Skin epidermis (tissue), 12 donors: ENCODE results near the gene TMTC2.

Experiments
- H3K27ac ChIP-seq, 21 experiments: fragments of 200-600 bp; sonication (generic) in 11 of 21; one replicate each; pipeline ENCODE4 v1.5.0; 2020; ENCODE audit warnings: mild to moderate bottlenecking in 3 of 21, inconsistent platforms in 2 of 21, moderate library complexity in 2 of 21
- H3K4me3 ChIP-seq, 7 experiments: fragments of 200-600 bp; sonication (generic) in 2 of 7; one replicate each; pipeline ENCODE4 v1.5.0; 2020; ENCODE audit warnings: inconsistent platforms in 2 of 7, mild to moderate bottlenecking in 2 of 7, moderate library complexity in 1 of 7

The TMTC2 gene

DNA sequence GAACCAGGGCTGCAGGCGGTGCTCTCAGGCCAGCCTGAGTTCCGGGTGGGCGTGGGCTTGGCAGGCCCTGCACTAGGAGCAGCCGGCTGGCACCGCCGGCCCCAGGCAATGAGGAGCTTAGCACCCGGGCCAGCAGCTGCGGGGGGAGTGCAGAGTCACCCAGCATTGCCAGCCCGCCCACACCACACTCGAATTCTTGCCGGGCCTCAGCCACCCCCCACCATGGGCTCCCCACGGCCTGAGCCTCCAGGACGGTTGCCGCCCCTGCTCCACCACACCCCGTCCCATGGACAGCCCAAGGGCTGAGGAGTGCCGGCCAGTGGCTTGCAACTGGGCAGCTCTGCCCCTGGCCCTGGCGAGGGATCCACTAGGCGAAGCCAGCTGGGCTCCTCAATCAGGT, 453.4 kb downstream of the TMTC2 start:
- no peak overlapping the region for H3K4me3 ChIP-seq
- no peak overlapping the region for H3K27ac ChIP-seq

DNA sequence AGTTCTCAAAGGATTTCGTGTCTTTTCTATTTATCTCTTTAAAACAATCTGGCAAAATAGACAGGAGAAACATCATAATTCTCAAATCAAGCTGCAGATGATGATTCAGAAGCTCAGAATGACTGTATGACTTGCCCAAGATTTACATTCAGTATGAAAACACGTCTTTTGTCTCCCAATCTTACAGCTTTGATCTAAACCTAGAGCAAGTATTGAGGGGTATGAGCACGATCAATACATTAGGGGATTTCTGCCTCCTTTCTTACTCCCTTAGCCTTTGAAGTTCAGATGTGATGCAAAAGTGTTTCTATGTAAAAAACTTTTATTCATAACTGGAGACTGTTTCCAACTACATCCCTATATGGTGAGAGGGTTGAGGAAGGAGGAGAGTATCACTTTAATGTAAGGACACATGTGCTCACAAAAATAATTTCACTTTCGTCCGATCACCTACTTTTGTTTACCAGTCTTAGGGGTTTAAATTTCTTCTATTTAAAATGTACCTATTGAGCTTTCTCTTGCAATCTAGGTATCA, 454.8 kb downstream of the TMTC2 start:
- Histone ChIP-seq H3K4me3 (no peak overlapping the region), H3K27ac (no peak overlapping the region)

DNA sequence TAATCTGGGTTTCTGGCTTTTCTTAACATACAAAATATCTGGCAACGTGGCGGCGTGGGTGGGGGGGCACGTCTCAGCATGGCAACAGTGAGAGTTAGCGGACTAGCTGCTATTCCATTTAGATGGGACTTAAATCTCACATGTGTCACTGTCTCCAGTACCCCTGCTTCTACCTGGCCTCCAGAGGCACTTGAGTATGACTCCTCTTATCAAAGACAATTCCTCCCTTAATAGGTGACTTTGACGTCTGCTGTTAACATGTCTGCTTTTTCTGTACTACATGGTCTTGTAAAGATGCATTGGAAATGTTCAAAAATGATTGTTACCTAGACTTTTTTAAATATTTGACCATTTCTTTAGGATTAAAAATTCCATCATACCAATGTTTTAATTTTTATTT, 456.2 kb downstream of the TMTC2 start:
- H3K27ac ChIP-seq = no peak overlapping the region

DNA sequence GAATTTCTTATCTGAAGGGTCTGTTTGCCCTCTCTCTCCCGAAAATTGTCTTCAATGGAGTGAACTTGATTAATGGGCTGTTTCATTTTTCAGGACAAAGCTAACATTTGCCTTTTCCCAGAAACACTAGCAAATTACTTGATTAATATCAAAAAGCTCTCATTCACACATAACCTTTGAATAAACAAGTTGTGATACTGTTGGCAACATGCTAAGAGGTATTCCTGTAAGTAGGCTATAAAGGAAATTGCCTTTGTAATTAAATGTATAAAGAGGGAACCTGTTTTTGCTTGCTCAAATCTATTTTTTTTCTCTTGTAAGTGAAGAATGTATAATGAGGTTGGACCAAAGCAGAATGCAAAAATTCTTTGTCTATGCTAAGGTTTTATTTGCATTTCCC, 457.2 kb downstream of the TMTC2 start:
- no peak overlapping the region for H3K4me3 ChIP-seq
- H3K27ac ChIP-seq = no peak overlapping the region

More for the DNA sequence above, 456.2 kb downstream of the TMTC2 start:
- no peak overlapping the region for H3K4me3 ChIP-seq

DNA sequence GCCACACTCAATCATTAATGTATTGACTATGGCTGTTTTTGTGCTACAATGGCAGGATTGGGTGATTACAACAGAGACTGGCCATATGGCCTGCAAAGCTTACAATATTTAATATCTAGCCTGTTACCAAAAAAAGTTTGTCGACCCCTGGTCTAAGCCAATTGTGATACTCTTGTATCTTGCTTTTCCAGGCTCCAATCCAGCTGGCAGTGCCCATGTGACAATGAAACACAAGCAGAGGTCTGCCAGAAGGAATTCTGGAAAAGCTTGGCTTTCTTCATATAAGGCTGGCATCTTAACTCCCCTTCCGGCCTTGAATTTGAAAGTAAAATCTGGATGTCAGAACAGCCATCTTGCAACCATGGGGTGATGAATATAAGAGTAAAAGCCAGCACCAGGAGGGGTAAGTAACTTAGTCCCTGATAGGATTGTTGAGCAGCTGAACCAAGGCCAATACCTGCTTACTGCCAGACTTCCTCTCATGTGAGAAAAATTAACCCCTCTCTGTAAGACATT, 458.7 kb downstream of the TMTC2 start:
- no peak overlapping the region for H3K27ac ChIP-seq
- H3K4me3 ChIP-seq = no peak overlapping the region

DNA sequence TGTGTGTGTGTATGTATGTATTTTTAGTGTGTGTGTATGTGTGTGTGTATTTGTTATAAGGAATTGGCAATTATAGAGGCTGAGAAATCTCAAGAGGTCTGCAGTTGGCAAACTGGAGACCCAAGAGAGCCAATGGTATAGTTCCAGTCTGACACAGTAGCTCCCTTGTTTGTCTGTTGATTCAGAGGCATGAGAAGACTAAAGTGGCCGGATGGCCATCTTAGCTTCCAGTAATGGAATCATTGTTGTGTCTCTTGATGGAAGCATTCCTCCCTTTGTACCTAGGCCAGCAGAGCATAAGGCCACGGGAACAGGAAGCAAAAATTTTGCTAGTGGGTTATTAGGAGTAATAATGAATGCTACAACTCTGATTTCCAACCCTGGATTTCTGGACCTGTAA, 460.6 kb downstream of the TMTC2 start:
- H3K27ac ChIP-seq = no peak overlapping the region
- no peak overlapping the region for H3K4me3 ChIP-seq

DNA sequence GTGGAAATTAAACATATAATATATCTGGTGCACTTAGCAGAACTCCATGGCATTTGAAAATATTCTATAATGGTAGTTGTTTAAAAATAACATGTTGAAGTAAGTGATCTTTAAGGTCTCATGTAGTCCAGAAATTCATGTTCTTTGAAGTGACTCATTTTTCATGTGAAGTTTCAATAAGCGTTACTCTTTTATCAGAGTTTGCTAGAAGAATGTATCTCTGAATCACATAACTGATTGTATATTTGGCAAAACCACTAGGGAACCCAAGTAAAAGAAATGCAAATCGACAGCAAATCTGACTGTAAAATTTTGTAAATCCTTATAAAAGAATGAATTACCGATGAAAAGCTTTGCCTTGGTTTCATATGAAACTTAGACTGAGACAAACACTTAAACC, 463.3 kb downstream of the TMTC2 start:
- Histone ChIP-seq H3K27ac (no peak overlapping the region), H3K4me3 (no peak overlapping the region)

DNA sequence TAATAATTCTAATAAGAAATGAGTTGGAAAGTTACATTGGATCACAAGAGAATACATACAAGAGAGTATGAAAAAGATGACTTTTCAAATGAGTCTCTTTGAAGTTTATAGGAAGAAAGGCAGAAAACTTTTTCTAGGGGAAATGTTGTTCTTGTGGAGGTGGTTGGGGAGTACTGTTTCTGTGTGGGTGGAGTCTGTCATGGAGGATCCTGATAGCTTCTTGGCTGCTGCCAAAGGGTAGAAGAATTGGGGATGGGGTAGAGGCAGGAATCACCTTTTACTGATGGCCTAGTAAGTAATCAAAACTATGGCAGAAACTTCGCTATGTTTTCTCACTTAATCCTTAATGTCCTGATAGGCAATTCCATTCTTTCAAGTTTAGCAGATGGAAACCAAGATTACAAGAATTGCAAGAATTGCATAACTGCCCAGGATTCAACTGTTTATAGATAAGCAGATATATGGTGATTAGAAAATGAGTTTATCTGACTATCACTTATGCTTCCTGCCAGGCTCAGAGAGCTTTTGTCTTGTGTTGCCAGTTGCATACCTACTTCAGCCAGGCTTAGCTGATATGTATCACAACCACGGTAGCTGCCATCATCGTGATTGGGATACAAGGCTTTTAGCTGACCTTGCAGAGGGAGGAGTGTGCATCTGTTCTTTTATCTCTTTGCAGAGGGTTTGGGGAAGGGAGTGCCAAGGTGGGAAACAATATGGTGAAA, 463.9 kb downstream of the TMTC2 start:
- H3K27ac ChIP-seq = no peak overlapping the region
- no peak overlapping the region for H3K4me3 ChIP-seq

DNA sequence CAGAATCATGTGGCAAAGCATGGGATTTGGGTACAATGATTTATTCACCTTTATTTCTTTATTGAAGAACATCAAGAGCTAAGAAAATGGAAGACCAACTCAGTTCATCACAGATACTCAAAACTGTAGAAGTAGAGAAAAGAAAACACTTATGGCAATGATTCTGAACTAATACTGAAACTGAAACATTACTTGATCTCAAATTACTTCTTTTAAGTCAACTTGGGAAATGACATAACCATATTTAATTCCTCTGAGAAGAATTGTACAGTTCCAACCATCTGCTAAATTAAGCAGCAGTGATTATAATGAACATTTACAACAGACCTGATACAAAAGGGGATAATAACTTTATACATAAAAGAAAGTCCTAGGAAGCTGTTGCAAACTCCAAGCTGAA, 466.5 kb downstream of the TMTC2 start:
- Histone ChIP-seq H3K27ac (no peak overlapping the region), H3K4me3 (no peak overlapping the region)

DNA sequence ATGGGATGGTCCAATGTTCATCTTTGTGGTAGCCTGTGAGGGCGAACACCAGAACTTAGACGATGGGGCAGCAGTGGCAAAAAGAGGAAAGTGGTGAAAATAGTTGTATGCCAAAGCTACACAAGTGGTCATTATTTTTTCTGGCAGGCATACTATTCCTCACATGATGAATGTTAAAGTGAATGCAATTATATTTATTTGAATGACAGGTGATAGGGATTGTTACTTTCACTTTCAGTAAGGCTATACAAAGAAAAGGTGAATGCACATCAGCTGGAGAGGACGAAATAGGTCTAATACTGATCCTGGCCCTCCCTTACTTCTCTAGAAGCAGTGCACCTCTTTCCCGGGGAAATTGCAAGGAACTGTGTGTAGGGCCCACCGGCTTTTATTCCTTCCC, 470.1 kb downstream of the TMTC2 start:
- Histone ChIP-seq H3K4me3 (no peak overlapping the region), H3K27ac (no peak overlapping the region)

DNA sequence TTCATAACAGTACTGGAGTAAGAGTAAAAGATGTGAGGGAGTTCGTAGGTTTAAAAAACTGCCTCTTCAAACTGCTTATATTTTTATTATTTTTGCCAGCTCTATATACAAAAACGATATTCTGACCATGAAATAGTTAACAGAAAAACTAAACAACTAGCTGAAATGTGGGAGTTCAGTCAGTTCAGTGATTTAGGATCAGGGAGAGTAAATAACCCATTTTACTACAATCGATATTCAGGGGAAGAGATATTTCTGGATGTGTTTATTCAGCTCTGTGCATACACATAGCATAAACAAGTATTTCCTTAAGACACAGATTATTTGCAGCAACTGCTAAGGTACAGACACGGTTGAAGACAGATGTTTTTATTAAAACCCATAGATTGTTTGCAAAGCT, 470.9 kb downstream of the TMTC2 start:
- Histone ChIP-seq H3K27ac (no peak overlapping the region), H3K4me3 (no peak overlapping the region)

DNA sequence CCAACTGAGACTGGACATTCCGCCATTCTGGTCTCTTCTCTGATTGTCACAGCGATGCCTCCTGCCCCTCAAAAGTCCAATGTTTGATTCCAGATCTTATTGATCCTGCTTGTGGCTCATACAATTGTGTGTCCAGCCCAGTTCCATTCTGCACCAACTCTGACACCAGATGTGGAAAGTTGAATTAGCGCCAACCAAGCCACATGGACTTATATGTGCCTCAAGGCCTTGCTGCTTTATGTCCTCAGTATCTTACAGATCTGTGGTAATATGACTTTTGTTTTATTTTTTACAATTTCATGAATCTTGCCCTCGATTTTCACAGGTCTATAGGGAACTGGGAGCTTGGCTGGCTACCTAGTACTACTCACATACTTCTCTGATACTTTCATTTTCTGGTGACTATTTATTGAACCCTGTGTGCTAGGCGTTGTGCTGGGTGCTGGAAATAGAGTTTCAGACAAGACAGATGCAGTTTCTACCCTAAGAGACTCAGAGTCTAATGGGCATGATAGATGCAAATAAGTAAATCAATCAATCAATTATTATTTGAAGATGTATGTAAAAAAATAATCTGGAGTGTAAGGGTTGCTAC, 472.0 kb downstream of the TMTC2 start:
- Histone ChIP-seq H3K4me3 (no peak overlapping the region), H3K27ac (no peak overlapping the region)

DNA sequence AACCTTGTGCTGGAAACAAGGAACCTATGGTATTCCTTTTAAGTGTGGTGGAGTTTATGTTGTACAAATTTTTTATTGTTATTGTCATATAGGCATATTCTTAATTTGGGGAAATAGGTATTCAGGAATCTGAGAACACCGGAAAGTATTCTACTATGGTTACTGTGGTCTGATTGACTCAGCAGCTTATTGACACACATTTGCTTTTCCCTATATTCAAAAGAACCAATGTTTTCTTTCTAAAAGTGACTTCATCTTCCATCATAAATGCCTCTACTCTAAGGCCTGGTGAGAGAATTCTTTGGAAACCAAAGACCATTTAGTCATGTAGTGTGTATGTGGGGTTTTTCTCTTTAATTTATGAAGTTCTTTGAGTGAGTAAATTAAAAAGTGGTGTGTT, 474.8 kb downstream of the TMTC2 start:
- Histone ChIP-seq H3K27ac (no peak overlapping the region), H3K4me3 (no peak overlapping the region)

DNA sequence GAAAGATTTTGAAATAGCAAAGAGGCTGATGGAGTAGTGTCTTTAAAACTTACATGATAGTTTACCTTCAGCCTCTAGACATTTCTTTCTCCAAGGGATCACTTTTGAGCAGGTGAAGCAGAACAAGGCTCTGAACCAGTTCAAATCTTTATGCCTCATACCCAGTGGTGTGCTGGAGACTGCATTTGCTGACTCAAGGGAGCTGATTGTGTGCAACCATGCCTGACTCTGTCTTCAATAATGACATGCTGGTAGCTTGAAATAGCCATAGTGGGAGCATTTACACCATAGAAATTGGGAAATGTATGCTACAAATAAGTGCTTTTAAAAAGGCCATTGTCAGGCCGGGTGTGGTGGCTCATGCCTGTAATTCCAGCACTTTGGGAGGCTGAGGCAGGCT, 482.0 kb downstream of the TMTC2 start:
- no peak overlapping the region for H3K4me3 ChIP-seq
- no peak overlapping the region for H3K27ac ChIP-seq

DNA sequence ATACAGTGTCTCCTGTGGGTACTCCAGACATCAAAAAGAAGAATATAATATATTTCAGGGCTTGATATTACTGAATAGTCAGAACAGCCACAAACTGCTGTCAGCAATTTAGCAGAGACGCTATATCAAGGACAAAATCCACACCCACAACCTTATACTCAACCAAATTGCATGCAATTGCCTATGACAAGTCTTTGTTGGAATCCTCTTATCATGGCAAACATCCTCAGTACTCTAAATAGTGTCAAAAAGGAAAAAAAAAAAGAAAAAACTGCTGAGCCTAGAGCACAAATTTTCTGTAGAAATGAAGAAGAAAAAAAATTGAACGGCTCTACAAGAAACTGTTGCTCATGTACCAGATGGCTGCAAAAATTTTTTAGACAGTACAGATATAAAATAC, 485.7 kb downstream of the TMTC2 start:
- Histone ChIP-seq H3K27ac (no peak overlapping the region), H3K4me3 (no peak overlapping the region)

DNA sequence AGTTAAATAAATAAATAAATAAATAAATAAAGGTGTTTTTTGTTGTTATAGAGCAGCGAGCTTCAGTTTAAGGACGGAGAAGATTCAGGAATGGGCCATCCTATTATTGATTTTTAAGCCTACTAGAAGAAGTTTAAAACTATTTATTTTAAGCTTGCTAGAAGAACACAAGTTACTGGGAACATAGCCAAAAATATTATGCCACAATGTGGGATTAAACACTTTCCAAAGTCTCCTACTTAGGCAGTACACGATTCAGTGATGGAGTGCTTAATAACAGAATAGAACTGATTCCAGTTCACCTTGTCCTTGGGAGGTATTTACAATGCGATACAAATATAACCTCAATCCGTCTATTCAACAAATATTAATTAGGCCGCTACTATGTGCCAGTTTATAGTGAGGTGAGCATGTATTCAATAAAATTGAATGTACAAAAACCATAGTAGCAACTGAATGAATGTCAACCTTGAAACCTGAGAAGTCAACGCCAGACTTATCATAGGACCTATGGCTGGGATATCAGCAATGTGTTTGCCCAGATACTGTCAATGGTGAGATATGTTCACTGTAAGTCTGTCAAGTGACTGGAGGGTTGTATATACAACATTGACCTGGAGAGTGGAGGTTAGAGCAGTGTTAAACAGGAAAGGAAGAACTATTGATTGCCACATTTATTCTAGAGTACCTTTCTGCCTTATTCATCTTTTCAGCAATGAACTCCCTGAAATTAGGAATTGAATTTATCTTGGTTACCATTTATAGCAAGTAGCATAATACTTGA, 486.4 kb downstream of the TMTC2 start:
- Histone ChIP-seq H3K27ac (no peak overlapping the region), H3K4me3 (no peak overlapping the region)

DNA sequence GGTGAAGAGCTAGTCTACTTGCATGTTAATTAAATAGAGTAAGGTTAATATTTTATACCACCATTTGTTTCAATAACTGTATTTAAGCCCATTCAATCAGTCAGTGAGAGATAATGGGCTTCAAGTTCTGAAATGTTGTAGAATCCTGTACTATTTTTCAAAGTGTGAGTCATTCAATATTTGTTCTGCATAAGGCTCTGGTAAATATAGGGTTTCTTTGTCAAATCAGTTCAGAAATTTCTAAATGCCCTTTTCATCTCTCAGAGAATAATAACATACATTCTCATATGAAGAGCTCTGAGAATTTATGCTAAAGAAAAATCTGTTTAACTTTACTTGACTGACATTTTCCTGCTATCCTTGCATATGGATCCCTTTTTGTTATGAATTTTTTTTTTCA, 493.3 kb downstream of the TMTC2 start:
- Histone ChIP-seq H3K27ac (no peak overlapping the region), H3K4me3 (no peak overlapping the region)

DNA sequence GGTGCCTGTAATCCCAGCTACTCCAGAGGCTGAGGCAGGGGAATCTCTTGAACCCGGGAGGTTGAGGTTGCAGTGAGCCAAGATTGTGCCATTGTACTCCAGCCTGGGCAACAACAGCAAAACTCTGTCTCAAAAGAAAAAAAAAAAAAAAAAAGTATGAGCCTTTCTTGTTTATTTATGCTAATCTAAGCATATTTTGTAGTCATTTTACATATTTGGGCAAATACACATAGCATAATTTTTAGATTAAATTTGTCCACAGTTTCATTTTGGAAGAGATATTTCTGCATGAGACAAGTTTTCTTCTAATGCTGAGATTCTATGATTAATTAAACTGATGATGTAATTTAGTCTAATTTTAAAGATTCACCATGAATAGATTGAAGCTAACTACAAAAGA, 494.4 kb downstream of the TMTC2 start:
- H3K27ac ChIP-seq = no peak overlapping the region
- H3K4me3 ChIP-seq = no peak overlapping the region

DNA sequence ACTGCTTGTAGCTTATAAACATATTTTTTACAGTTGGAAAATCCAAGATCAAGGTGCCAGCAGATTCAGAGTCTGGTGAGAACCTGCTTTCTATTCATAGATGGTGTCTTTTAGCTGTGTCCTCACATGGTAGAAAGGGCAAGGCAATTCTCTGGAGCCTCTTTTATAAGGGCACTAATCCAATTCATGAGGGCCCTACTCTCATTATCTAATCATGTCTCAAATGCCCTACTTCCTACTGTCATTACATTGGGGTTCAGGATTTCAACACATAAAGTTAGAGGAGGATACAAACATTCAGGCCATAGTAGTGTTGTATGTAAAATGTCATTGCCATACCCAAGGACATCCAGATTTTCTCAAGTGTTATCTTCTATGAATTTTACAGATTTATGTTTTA, 496.4 kb downstream of the TMTC2 start:
- H3K4me3 ChIP-seq = no peak overlapping the region
- no peak overlapping the region for H3K27ac ChIP-seq
